ENCODE measurements around the gene SLC6A16.
"Not testable (repeated sequence)": the region's sequence is repeated elsewhere in the genome, so short reads cannot be mapped to it uniquely, and the experiment has no call there.

The SLC6A16 gene

GRCh38 chr19:49271080-49271753 is 53.8 kb downstream of the SLC6A16 start:
- no peak for DNase-seq (ENCODE audit: low spot score)

GRCh38 chr19:49266409-49266808 is 58.6 kb downstream of the SLC6A16 start:
- not testable (repeated sequence) for DNase-seq (ENCODE audit: low spot score)

GRCh38 chr19:49264258-49264657 is 60.7 kb downstream of the SLC6A16 start:
- DNase-seq (ENCODE audit: low spot score), result no peak

GRCh38 chr19:49261602-49262001 is 63.4 kb downstream of the SLC6A16 start:
- no peak for DNase-seq (ENCODE audit: low spot score)

- no peak for DNase-seq (ENCODE audit: low spot score)
Observed at GRCh38 chr19:49256691-49257090, 68.3 kb downstream of the SLC6A16 start.

- no peak for DNase-seq (ENCODE audit: low spot score)
Observed at GRCh38 chr19:49255674-49256073, 69.3 kb downstream of the SLC6A16 start.

GRCh38 chr19:49249933-49250332 is 75.1 kb downstream of the SLC6A16 start:
- DNase-seq (ENCODE audit: low spot score), result no peak

GRCh38 chr19:49247676-49248075 is 77.3 kb downstream of the SLC6A16 start:
- DNase-seq (ENCODE audit: low spot score), result no peak

- DNase-seq (ENCODE audit: low spot score), result no peak
Observed at GRCh38 chr19:49244256-49244655, 80.7 kb downstream of the SLC6A16 start.

- no peak for DNase-seq (ENCODE audit: low spot score)
Observed at GRCh38 chr19:49243726-49244125, 81.3 kb downstream of the SLC6A16 start.

GRCh38 chr19:49243129-49243528 is 81.9 kb downstream of the SLC6A16 start:
- DNase-seq (ENCODE audit: low spot score), result peak; percentile 34

GRCh38 chr19:49241769-49242168 is 83.2 kb downstream of the SLC6A16 start:
- DNase-seq (ENCODE audit: low spot score), result no peak
